ENCODE data around the gene SHC2. TPM values are rescaled to one million over a fixed set of nuclear protein-coding genes. Genes with fewer than 3 reads are reported as not detected.
"Not testable (repeated sequence)": the region's sequence is repeated elsewhere in the genome, so short reads cannot be mapped to it uniquely, and the experiment has no call there.

Gene SHC2
- total RNA-seq, 2 experiments from 2014 or later = 0.36 to 0.42 TPM

DNA sequence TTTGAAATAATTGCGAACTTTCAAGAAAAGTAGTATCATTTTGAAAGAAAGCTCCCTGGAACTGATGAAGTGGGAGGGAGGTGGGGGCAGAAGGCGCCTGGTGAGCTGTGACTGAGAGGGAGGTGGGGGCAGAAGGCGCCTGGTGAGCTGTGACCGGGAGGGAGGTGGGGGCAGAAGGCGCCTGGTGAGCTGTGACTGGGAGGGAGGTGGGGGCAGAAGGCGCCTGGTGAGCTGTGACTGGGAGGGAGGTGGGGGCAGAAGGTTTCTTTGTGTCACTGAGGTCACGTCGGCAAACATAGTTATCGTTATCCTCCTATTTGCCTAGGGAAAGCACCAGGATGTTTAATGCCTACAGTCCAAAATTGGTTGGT is 76.0 kb downstream of the SHC2 start:
- Histone ChIP-seq H3K4me1 (ENCODE audit: insufficient read depth, low read length) (peaks cover 20% of the 10 kb centered on the region), H3K9me3 (ENCODE audit: control insufficient read depth in 1 of 2, insufficient read depth in 1 of 2, low read length in 2 of 2) (peaks cover 0 to 15% of the 10 kb centered on the region in 2 experiments), H3K27ac (ENCODE audit: low read depth in 1 of 2, low read length in 2 of 2) (no peak overlapping the region), H3K4me3 (ENCODE audit: low read length) (no peak overlapping the region), H3K36me3 (ENCODE audit: insufficient read depth, low read length) (no peaks in the 10 kb centered on the region), H3K27me3 (ENCODE audit: control insufficient read depth in 1 of 2, insufficient read depth in 2 of 2, low read length in 2 of 2) (peaks cover 19 to 26% of the 10 kb centered on the region in 2 experiments)
- CTCF ChIA-PET = interaction anchor here (1.6 kb wide), 1 partner anchor 122 kb away, joined by 3 read pairs; no protein-coding TSS in a partner anchor
- no peak overlapping the region for H3K27ac Mint-ChIP-seq
- DNase-seq = no peak
- ATAC-seq (ENCODE audit: poor library complexity) = no peak
- H3K27me3 Mint-ChIP-seq = peaks cover 60% of the 10 kb centered on the region
- H3K36me3 Mint-ChIP-seq (ENCODE audit: low read depth) = no peaks in the 10 kb centered on the region
- TF ChIP-seq, protein P1, sequence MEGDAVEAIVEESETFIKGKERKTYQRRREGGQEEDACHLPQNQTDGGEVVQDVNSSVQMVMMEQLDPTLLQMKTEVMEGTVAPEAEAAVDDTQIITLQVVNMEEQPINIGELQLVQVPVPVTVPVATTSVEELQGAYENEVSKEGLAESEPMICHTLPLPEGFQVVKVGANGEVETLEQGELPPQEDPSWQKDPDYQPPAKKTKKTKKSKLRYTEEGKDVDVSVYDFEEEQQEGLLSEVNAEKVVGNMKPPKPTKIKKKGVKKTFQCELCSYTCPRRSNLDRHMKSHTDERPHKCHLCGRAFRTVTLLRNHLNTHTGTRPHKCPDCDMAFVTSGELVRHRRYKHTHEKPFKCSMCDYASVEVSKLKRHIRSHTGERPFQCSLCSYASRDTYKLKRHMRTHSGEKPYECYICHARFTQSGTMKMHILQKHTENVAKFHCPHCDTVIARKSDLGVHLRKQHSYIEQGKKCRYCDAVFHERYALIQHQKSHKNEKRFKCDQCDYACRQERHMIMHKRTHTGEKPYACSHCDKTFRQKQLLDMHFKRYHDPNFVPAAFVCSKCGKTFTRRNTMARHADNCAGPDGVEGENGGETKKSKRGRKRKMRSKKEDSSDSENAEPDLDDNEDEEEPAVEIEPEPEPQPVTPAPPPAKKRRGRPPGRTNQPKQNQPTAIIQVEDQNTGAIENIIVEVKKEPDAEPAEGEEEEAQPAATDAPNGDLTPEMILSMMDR (IDR thresholded peaks at IDR 0.05) = no peak
- H3K9me3 Mint-ChIP-seq = no peaks in the 10 kb centered on the region
- intact Hi-C loops (cut with DNase I, micrococcal nuclease) = no loop called here
- peaks cover 13% of the 10 kb centered on the region for H3K4me1 Mint-ChIP-seq (ENCODE audit: low read depth)
- POLR2A ChIA-PET = no interaction called here
- no peak overlapping the region for H3K4me3 Mint-ChIP-seq

DNA sequence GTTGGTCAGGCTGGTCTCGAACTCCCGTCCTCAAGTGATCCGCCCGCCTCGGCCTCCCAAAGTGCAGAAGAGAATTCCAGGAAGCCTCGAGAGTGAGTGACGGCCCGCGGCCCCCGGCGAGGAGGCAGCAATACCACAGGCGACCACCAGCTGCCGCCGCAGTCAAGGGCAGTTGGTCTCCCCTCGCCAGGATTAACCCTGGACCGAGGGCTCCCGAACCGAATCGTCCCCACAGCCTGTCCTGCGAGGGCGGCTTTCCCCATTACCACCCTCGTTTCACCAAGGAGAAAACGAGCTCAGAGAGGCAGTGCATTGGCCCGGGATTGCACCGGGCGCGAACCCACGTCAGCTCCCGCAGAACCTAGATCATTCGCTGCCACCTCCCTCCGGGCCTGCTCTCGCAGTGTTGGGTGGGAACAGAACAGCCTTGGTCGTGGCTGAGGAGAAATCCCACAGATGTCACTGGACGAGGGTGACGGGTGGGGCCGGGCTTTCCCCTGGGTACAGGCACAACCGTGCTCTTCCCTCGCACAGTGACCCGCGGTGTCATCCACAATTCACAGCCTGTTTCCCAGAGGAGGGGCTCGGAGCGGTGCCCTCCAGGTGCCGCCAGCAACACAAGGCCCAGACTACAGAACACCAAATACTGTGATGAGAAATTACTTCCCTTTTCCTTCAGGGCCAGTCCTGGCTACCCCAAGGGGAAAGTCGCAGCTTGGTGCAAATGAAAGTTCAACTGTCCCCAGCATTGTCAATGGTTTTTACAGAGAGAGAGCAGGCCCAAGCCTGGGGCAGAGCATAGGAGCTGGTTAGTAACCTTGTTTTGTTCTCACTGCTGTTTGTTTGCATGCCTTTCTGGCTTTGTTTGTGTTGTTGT is 76.7 kb downstream of the SHC2 start:
- H3K27me3 Mint-ChIP-seq = peaks cover 66% of the 10 kb centered on the region
- no peak overlapping the region for H3K4me3 Mint-ChIP-seq
- Histone ChIP-seq H3K36me3 (ENCODE audit: insufficient read depth, low read length) (no peaks in the 10 kb centered on the region), H3K27me3 (ENCODE audit: control insufficient read depth in 1 of 2, insufficient read depth in 2 of 2, low read length in 2 of 2) (peaks cover 19 to 26% of the 10 kb centered on the region in 2 experiments), H3K4me3 (ENCODE audit: low read length) (no peak overlapping the region), H3K9me3 (ENCODE audit: control insufficient read depth in 1 of 2, insufficient read depth in 1 of 2, low read length in 2 of 2) (peaks cover 0 to 15% of the 10 kb centered on the region in 2 experiments), H3K27ac (ENCODE audit: low read depth in 1 of 2, low read length in 2 of 2) (no peak overlapping the region), H3K4me1 (ENCODE audit: insufficient read depth, low read length) (peaks cover 20% of the 10 kb centered on the region)
- POLR2A ChIA-PET = no interaction called here
- intact Hi-C loops (cut with DNase I, micrococcal nuclease) = no loop called here
- H3K27ac Mint-ChIP-seq = no peak overlapping the region
- ATAC-seq (ENCODE audit: poor library complexity) (no peak), DNase-seq (peak in 2 of 14 experiments; percentile 7 to 25)
- H3K9me3 Mint-ChIP-seq = no peaks in the 10 kb centered on the region
- H3K36me3 Mint-ChIP-seq (ENCODE audit: low read depth) = no peaks in the 10 kb centered on the region
- TF ChIP-seq, protein P1 (IDR thresholded peaks at IDR 0.05) = no peak
- peaks cover 13% of the 10 kb centered on the region for H3K4me1 Mint-ChIP-seq (ENCODE audit: low read depth)
- CTCF ChIA-PET = interaction anchor here (1.6 kb wide), 1 partner anchor 122 kb away, joined by 3 read pairs; no protein-coding TSS in a partner anchor

DNA sequence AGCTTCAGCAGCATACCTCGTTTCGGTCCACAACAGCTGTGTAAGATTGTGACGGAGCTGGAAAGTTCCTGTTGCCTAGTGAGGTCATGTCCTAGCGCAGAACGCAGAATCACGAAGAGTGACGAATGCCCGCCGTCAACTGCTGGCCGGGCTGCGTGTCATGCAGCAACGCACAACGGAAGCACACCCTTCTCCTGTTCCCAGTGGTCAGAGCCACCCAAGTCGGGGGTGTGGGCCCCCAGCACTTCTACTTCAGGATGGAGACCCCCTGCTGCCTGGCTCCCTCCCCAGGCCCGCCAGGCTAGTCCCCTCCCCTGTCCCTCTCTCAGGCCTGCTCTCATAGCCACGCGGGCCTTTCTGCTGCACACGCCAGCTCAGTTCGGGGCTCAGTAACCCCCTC is 77.8 kb downstream of the SHC2 start:
- intact Hi-C loops (cut with DNase I, micrococcal nuclease) = no loop called here
- Mint-ChIP-seq H3K4me1 (ENCODE audit: low read depth) (peaks cover 13% of the 10 kb centered on the region), H3K4me3 (no peak overlapping the region)

DNA sequence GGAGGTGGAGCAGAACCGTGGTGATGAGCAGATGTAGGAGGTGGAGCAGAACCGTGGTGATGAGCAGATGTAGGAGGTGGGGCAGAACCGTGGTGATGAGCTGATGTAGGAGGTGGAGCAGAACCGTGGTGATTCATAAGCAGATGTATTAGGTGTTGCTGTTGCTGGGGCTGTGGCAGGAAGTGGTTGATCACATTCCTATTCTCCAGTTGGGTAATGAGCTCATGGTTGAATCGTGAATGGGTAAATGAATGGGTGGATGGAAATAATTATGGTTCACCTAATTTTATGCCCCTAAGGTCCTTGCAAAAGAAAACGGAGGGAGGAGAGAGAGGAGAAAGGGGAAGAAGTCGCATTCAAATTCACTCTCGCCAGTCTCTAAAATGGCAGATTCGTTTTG is 78.3 kb downstream of the SHC2 start:
- DNase-seq (peak in 8 of 14 experiments; percentile 6 to 76 (median 26)), ATAC-seq (ENCODE audit: poor library complexity) (peak; percentile 84)
- H3K9me3 ChIP-seq (ENCODE audit: control insufficient read depth in 1 of 2, insufficient read depth in 1 of 2, low read length in 2 of 2) = peaks cover 0 to 21% of the 10 kb centered on the region in 2 experiments
- H3K36me3 Mint-ChIP-seq (ENCODE audit: low read depth); CTCF ChIA-PET; intact Hi-C loops (cut with DNase I, micrococcal nuclease); H3K27ac ChIP-seq (ENCODE audit: low read depth in 1 of 2, low read length in 2 of 2); H3K4me3 ChIP-seq (ENCODE audit: low read length); POLR2A ChIA-PET; H3K27ac Mint-ChIP-seq; H3K9me3 Mint-ChIP-seq; H3K36me3 ChIP-seq (ENCODE audit: insufficient read depth, low read length): not testable (repeated sequence)
- peaks cover 20% of the 10 kb centered on the region for H3K4me1 ChIP-seq (ENCODE audit: insufficient read depth, low read length)
- Mint-ChIP-seq H3K27me3 (peaks cover 66% of the 10 kb centered on the region), H3K4me1 (ENCODE audit: low read depth) (peaks cover 13% of the 10 kb centered on the region), H3K4me3 (peak overlapping the region; percentile 6)
- H3K27me3 ChIP-seq (ENCODE audit: control insufficient read depth in 1 of 2, insufficient read depth in 2 of 2, low read length in 2 of 2) = peaks cover 14 to 26% of the 10 kb centered on the region in 2 experiments

More for the DNA sequence above, 77.8 kb downstream of the SHC2 start:
- TF ChIP-seq, protein P1 (IDR thresholded peaks at IDR 0.05) = no peak
- no peak for DNase-seq
- Mint-ChIP-seq H3K36me3 (ENCODE audit: low read depth) (no peaks in the 10 kb centered on the region), H3K27me3 (peaks cover 62% of the 10 kb centered on the region), H3K9me3 (no peaks in the 10 kb centered on the region), H3K27ac (no peak overlapping the region)
- ChIA-PET CTCF (no interaction called here), POLR2A (no interaction called here)
- Histone ChIP-seq H3K36me3 (ENCODE audit: insufficient read depth, low read length) (no peaks in the 10 kb centered on the region), H3K9me3 (ENCODE audit: control insufficient read depth in 1 of 2, insufficient read depth in 1 of 2, low read length in 2 of 2) (peaks cover 0 to 17% of the 10 kb centered on the region in 2 experiments), H3K27ac (ENCODE audit: low read depth in 1 of 2, low read length in 2 of 2) (no peak overlapping the region), H3K4me1 (ENCODE audit: insufficient read depth, low read length) (peaks cover 20% of the 10 kb centered on the region), H3K4me3 (ENCODE audit: low read length) (no peak overlapping the region), H3K27me3 (ENCODE audit: control insufficient read depth in 1 of 2, insufficient read depth in 2 of 2, low read length in 2 of 2) (peaks cover 17 to 26% of the 10 kb centered on the region in 2 experiments)
- ATAC-seq (ENCODE audit: poor library complexity) = no peak

DNA sequence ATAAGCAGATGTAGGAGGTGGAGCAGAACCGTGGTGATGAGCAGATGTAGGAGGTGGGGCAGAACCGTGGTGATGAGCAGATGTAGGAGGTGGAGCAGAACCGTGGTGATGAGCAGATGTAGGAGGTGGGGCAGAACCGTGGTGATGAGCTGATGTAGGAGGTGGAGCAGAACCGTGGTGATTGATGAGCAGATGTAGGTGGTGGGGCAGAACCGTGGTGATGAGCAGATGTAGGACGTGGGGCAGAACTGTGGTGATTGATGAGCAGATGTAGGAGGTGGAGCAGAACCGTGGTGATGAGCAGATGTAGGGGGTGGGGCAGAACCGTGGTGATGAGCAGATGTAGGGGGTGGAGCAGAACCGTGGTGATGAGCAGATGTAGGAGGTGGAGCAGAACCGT is 78.9 kb downstream of the SHC2 start:
- intact Hi-C loops (cut with DNase I, micrococcal nuclease); POLR2A ChIA-PET; H3K27ac Mint-ChIP-seq; ATAC-seq (ENCODE audit: poor library complexity); CTCF ChIA-PET; H3K9me3 Mint-ChIP-seq; H3K36me3 Mint-ChIP-seq (ENCODE audit: low read depth); H3K27ac ChIP-seq (ENCODE audit: low read depth in 1 of 2, low read length in 2 of 2); H3K4me3 ChIP-seq (ENCODE audit: low read length); H3K36me3 ChIP-seq (ENCODE audit: insufficient read depth, low read length); DNase-seq; H3K4me3 Mint-ChIP-seq: not testable (repeated sequence)
- Mint-ChIP-seq H3K27me3 (peaks cover 66% of the 10 kb centered on the region), H3K4me1 (ENCODE audit: low read depth) (peaks cover 13% of the 10 kb centered on the region)
- Histone ChIP-seq H3K27me3 (ENCODE audit: control insufficient read depth in 1 of 2, insufficient read depth in 2 of 2, low read length in 2 of 2) (peaks cover 12 to 26% of the 10 kb centered on the region in 2 experiments), H3K9me3 (ENCODE audit: control insufficient read depth in 1 of 2, insufficient read depth in 1 of 2, low read length in 2 of 2) (peaks cover 0 to 21% of the 10 kb centered on the region in 2 experiments), H3K4me1 (ENCODE audit: insufficient read depth, low read length) (peaks cover 20% of the 10 kb centered on the region)

All from CD4-positive, alpha-beta T cell (primary cell).